GM13976 (cell line): ENCODE data around the gene VEZT.

Source experiments
- DNase-seq: peaks from one replicate; pipeline ENCODE4 v3.0.0; 2012; ENCODE audit warnings: low spot score
- in situ Hi-C: fragments of 300-500 bp; cut with MboI; formaldehyde crosslinking; loops from one replicate; pipeline ENCODE4 v1.12.0; 2022; ENCODE audit warnings: low sequenced_read_pairs, mixed read lengths, inconsistent platforms; ENCODE audit not compliant: unreplicated experiment
- TF ChIP-seq, protein P1 (sequence below): IDR thresholded peaks from 2 replicates; pipeline ENCODE4 v1.5.1; 2012; ENCODE audit warnings: borderline replicate concordance, mild to moderate bottlenecking; ENCODE audit not compliant: insufficient read depth; ENCODE audit errors: extremely low read depth, missing control alignments, control extremely low read depth

Gene VEZT

DNA sequence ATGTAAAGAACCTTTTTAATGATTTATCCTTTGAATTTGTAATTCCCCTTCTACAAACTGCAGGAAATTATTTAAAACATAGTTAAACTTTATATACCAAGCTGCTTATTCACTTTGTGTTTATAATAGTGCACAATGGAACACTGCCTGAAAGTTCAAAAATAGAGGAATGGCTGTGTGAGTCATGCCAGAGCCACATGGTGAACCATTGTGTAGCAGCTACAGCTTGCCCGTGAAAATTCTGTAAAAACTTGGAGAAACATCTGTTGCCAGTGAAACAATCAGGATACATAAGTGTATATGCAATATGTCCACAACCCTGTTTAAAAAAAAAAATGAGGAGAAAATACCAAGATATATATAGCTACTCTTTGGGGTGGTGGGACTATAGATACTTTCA lies 59.5 kb downstream of the VEZT start:
- DNase-seq, result no peak
- TF ChIP-seq, protein P1, sequence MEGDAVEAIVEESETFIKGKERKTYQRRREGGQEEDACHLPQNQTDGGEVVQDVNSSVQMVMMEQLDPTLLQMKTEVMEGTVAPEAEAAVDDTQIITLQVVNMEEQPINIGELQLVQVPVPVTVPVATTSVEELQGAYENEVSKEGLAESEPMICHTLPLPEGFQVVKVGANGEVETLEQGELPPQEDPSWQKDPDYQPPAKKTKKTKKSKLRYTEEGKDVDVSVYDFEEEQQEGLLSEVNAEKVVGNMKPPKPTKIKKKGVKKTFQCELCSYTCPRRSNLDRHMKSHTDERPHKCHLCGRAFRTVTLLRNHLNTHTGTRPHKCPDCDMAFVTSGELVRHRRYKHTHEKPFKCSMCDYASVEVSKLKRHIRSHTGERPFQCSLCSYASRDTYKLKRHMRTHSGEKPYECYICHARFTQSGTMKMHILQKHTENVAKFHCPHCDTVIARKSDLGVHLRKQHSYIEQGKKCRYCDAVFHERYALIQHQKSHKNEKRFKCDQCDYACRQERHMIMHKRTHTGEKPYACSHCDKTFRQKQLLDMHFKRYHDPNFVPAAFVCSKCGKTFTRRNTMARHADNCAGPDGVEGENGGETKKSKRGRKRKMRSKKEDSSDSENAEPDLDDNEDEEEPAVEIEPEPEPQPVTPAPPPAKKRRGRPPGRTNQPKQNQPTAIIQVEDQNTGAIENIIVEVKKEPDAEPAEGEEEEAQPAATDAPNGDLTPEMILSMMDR, result no peak
- in situ Hi-C loops, result no loop called here

DNA sequence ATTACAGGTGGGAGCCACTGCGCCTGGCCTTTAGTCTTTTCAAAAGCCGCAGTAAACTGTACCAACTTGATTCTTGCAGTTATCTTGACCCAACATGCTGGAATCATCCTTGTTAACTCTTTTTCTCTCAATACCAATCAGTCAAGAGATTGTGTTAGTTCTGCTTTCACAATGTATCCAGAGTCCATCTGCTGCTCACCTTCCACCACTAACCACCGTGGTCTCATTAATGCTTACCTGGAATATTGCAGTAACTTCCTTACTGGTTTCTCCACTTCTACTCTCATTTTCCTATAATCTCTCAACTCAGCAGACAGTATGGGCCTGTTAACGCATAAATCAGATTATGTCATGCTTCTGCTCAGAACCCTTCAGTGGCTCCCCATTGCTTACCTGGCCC lies 62.2 kb downstream of the VEZT start:
- in situ Hi-C loops, result no loop called here
- no peak for DNase-seq
- TF ChIP-seq, protein P1, result no peak

DNA sequence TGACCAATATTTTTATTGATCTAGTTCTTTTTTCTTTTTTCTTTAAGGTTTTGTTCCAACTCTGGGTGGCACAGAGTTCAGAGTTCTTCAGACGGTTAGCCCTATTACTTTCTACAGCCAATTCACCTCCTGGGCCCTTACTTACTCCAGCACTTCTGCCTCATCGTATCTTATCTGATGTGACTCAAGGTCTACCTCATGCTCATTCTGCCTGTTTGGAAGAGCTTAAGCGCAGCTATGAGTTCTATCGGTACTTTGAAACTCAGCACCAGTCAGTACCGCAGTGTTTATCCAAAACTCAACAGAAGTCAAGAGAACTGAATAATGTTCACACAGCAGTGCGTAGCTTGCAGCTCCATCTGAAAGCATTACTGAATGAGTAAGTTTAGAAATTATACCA lies 64.7 kb downstream of the VEZT start:
- TF ChIP-seq, protein P1, result no peak
- no peak for DNase-seq
- in situ Hi-C loops, result no loop called here

DNA sequence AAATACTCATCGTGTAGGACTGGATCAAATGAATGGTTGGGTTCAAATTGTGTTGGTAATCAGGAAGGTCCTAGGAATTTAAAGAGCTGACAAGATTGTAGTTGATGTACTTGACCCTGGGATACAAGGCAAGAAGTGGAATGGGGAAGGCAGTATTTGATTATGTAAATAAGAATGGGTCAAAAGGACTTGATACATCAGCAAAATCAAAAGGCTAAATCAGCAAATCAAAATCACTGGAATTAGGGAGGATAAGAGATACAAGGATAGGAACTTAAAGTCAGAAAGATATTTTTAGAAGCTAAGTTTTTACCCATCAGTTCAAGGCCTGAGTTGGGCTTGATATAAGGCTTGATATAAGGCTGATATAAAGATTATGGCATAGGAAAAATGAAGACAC lies 65.8 kb downstream of the VEZT start:
- in situ Hi-C loops, result no loop called here

DNA sequence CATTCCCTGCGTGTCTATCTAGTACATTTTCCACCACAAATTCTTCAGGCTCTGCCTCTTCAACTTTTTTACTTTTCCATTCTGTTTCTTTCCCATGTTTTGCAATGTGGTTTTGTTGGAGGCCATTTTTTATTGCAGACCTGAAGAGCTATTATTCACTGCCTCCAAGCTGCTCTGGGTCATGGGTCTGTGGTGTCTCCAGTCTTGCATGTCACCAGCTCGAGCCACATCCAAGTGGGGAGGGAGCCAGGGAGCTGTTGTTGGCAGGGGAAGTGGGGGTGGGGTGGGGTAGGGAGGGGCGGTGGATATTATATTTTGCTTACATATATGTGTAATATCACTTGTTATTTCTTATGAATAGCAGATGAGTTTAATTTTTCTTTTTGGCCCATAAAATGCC lies 69.1 kb downstream of the VEZT start:
- TF ChIP-seq, protein P1, result no peak
- in situ Hi-C loops, result no loop called here
- no peak for DNase-seq

More for the DNA sequence above, 65.8 kb downstream of the VEZT start:
- TF ChIP-seq, protein P1, result no peak
- DNase-seq, result no peak

DNA sequence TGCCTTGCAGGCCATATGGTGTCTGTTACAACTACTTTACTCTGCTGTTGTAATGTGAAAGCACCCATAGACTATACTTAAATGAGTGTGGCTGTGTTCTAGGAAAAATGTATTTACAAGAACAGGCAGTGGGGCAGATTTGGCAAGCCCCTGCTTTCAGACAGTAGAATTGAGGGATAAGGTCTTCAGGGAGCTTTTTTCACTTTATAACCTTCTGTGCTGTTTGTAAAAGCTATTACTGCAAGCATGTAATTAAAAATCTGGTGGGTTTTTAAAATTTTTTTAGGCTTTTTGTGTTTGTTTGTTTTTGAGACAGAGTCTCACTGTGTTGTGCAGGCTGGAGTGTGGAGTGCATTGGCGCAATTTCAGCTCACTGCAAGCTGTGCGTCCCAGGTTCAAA lies 73.9 kb downstream of the VEZT start:
- DNase-seq, result no peak
- TF ChIP-seq, protein P1, result no peak
- in situ Hi-C loops, result no loop called here

DNA sequence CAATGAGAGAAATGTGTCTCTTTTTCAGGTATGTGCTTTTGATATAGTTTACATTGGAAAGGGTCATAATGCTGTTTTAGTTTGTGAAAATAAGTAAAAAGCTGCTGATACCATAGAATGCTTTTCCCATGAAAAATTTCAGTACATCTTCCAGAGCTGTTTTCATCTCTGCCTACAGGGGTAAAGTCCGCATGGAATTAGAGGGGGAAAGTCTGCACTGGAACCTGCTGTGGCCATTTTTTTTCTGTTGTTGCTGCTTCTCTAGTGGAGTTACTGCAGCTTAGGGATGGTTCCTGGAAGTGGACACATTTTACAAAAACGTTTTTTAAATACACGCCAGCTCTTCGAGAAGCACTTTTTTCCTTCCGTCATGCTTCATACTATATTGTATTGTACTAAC lies 81.3 kb downstream of the VEZT start:
- TF ChIP-seq, protein P1, result no peak
- no peak for DNase-seq
- in situ Hi-C loops, result no loop called here
